ENCODE data around the gene SLAIN1. TPM values are rescaled to one million over a fixed set of nuclear protein-coding genes. Genes with fewer than 3 reads are reported as not detected.

The SLAIN1 gene
- total RNA-seq, 2 experiments from 2014 or later: 18.0 to 21.7 TPM

DNA sequence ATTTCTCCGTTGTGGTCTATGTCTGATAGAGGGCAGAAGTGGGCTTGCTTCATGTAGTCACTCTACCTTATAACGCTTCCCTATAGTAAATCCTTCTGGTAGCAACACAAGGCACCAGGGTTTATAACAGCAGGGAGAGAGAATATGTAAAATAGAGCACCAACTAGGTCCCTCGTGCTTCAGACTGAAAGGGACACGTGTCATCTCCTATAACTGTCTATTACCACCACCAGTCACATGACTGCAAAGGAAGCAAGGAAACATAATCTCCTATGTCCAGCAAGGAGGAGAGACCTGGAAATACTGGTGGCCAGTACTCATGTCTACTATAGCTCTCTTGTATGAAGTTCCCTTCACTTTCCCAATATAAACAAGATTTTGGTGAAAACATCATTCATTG, 79.2 kb downstream of the SLAIN1 start:
- no peaks in the 10 kb centered on the region for H3K27me3 Mint-ChIP-seq (ENCODE audit: low read depth)
- no peak overlapping the region for H3K4me3 Mint-ChIP-seq
- CTCF ChIA-PET: interaction anchor here (0.6 to 3.3 kb wide), 5 partner anchors 9 to 344 kb away, joined by 3 to 16 read pairs (median 5); no protein-coding TSS in a partner anchor
- H3K9me3 Mint-ChIP-seq: no peaks in the 10 kb centered on the region
- no peak for DNase-seq
- H3K4me1 Mint-ChIP-seq (ENCODE audit: low read depth): peaks cover 12% of the 10 kb centered on the region
- no peak overlapping the region for H3K27ac Mint-ChIP-seq
- intact Hi-C loops (cut with micrococcal nuclease): loop anchor here (5.0 to 10.0 kb wide), 2 partner anchors 248 to 1201 kb away; no protein-coding TSS in a partner anchor
- H3K36me3 Mint-ChIP-seq (ENCODE audit: low read depth): no peaks in the 10 kb centered on the region

DNA sequence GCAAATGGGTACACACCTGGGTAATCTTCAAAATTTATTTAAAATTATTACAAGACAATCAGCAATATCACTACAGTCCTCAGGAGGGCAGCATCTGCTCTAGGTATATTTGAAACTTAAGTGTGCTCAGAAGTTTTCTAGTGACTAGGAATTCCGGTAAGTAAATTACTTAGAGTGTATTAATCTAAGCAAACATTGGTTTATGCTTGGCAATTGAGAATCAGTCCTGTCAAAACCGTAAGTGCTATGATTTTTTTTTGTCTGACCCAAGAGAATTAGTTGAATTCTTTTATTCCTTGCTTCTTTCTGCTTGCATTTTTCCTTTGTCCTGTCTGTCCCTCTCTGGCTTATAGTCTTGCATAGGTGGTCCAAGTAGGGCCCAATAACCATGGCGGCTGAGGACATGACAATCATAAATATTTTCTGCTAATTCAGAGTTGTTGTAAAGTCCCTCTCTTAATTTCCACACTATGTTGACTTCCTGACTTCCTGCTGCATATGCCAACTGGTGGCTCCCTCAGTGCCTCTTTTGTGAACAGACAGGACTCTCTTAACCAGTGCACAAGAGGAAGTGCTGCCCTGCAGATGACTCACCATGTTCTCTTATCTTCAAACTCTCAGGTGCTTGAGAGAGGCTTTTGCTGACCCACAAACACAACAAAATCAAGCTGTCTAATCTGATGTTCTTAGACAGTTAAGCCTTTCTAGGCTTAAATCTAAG, 82.2 kb downstream of the SLAIN1 start:
- CTCF ChIA-PET: interaction anchor here (2.7 kb wide), 1 partner anchor 342 kb away, joined by 24 read pairs; no protein-coding TSS in a partner anchor
- peak overlapping the region; percentile 57 for H3K27ac Mint-ChIP-seq

DNA sequence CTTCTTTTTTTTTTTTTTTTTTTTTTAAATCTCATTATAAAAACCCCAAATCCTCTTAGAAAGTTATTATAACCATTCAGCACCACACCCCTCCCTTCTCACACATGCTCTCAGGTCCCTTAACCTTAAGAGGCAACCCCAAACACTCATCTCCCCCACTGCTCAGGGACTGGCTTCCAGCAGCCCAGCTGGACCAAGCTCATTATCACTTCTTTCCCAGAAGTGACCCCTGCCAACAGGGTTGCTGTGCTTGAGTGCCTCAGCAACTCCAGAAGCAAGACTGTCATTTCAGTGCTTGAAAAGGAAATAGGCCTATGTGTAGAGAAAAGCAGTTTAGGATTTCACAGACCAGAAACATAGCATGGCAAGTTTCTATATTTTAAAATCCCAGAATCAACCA, 84.3 kb downstream of the SLAIN1 start:
- CTCF ChIA-PET: interaction anchor here (0.7 to 2.7 kb wide), 4 partner anchors 54 to 818 kb away, joined by 3 to 24 read pairs (median 4); no protein-coding TSS in a partner anchor
- Mint-ChIP-seq H3K4me3 (no peak overlapping the region), H3K27ac (no peak overlapping the region), H3K27me3 (ENCODE audit: low read depth) (peaks cover 10% of the 10 kb centered on the region), H3K36me3 (ENCODE audit: low read depth) (no peaks in the 10 kb centered on the region), H3K4me1 (ENCODE audit: low read depth) (peaks cover 12% of the 10 kb centered on the region), H3K9me3 (no peaks in the 10 kb centered on the region)
- no peak for DNase-seq
- intact Hi-C loops (cut with micrococcal nuclease): no loop called here

More for the DNA sequence above, 82.2 kb downstream of the SLAIN1 start:
- H3K4me3 Mint-ChIP-seq: no peak overlapping the region
- H3K4me1 Mint-ChIP-seq (ENCODE audit: low read depth): peaks cover 12% of the 10 kb centered on the region
- H3K36me3 Mint-ChIP-seq (ENCODE audit: low read depth): no peaks in the 10 kb centered on the region
- peak; percentile 61 for DNase-seq
- peaks cover 10% of the 10 kb centered on the region for H3K27me3 Mint-ChIP-seq (ENCODE audit: low read depth)
- no peaks in the 10 kb centered on the region for H3K9me3 Mint-ChIP-seq
- intact Hi-C loops (cut with micrococcal nuclease): loop anchor here (1.0 to 10.0 kb wide), 4 partner anchors 31 to 1198 kb away; no protein-coding TSS in a partner anchor

GRCh38 chr13:77784515-77784914, 87.0 kb downstream of the SLAIN1 start:
- CTCF ChIA-PET: interaction anchor here (0.7 kb wide), 1 partner anchor 337 kb away, joined by 5 read pairs; no protein-coding TSS in a partner anchor
- intact Hi-C loops (cut with micrococcal nuclease): no loop called here

GRCh38 chr13:77786695-77787287, 89.3 kb downstream of the SLAIN1 start:
- DNase-seq: no peak
- Mint-ChIP-seq H3K4me3 (no peak overlapping the region), H3K4me1 (ENCODE audit: low read depth) (no peaks in the 10 kb centered on the region), H3K9me3 (peaks cover 6% of the 10 kb centered on the region), H3K27ac (no peak overlapping the region), H3K27me3 (ENCODE audit: low read depth) (peaks cover 10% of the 10 kb centered on the region), H3K36me3 (ENCODE audit: low read depth) (peaks cover 7% of the 10 kb centered on the region)
- intact Hi-C loops (cut with micrococcal nuclease): no loop called here
- CTCF ChIA-PET: interaction anchor here (1.4 to 1.7 kb wide), 2 partner anchors 10 to 334 kb away, joined by 5 to 7 read pairs; no protein-coding TSS in a partner anchor

More at GRCh38 chr13:77784515-77784914, 87.0 kb downstream of the SLAIN1 start:
- no peak for DNase-seq
- H3K36me3 Mint-ChIP-seq (ENCODE audit: low read depth): peaks cover 3% of the 10 kb centered on the region
- no peak overlapping the region for H3K4me3 Mint-ChIP-seq
- no peaks in the 10 kb centered on the region for H3K9me3 Mint-ChIP-seq
- H3K27ac Mint-ChIP-seq: no peak overlapping the region
- peaks cover 10% of the 10 kb centered on the region for H3K27me3 Mint-ChIP-seq (ENCODE audit: low read depth)
- H3K4me1 Mint-ChIP-seq (ENCODE audit: low read depth): peaks cover 8% of the 10 kb centered on the region

- no peak for DNase-seq
- intact Hi-C loops (cut with micrococcal nuclease): no loop called here
- Mint-ChIP-seq H3K4me3 (no peak overlapping the region), H3K9me3 (peaks cover 14% of the 10 kb centered on the region), H3K36me3 (ENCODE audit: low read depth) (peaks cover 7% of the 10 kb centered on the region), H3K4me1 (ENCODE audit: low read depth) (no peaks in the 10 kb centered on the region), H3K27ac (no peak overlapping the region), H3K27me3 (ENCODE audit: low read depth) (no peaks in the 10 kb centered on the region)
- CTCF ChIA-PET: no interaction called here
Observed at GRCh38 chr13:77789376-77789775, 91.9 kb downstream of the SLAIN1 start.

DNA sequence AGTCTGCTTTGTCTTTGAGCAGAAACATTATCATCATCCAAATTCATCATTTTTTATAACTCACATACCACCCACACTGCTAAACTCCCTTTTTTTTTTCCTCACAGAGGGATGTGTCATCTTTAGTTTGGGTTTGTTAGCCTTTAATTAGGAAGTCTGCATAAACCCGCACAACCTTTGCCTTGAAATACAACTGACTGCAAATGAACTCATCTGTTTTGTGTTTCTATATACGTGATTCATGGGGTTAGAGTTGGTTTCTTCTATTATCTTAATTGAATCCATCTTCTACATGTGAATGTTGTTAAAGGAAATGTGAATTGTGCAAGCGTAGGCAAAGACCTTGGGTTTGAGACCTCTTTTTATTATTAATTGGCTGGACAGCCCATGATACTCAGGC, 102.7 kb downstream of the SLAIN1 start:
- H3K4me3 Mint-ChIP-seq: no peak overlapping the region
- DNase-seq: no peak
- no peaks in the 10 kb centered on the region for H3K9me3 Mint-ChIP-seq
- no peak overlapping the region for H3K27ac Mint-ChIP-seq
- peaks cover 11% of the 10 kb centered on the region for H3K27me3 Mint-ChIP-seq (ENCODE audit: low read depth)
- no peaks in the 10 kb centered on the region for H3K36me3 Mint-ChIP-seq (ENCODE audit: low read depth)
- H3K4me1 Mint-ChIP-seq (ENCODE audit: low read depth): no peaks in the 10 kb centered on the region
- CTCF ChIA-PET: no interaction called here
- intact Hi-C loops (cut with micrococcal nuclease): no loop called here

DNA sequence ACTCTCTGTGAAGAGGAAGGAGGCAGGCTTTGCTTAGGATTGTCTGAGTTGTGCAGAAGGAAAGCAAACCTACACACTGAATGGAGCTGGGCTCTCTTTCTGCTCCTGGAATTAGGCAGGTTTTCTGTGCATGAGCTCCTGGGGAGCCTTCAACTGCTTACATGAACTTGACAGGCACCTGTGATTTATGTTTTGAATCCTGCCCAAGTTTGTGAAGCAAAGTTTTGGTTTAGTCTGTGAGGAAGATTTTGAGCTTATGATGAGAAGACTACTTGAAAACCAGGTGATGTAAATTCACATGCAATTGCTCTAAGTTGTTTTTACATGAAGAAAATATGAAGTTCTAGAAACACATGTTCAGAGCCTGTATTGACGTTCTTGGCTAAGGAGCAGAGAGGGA, 109.0 kb downstream of the SLAIN1 start:
- no peak overlapping the region for H3K27ac Mint-ChIP-seq
- CTCF ChIA-PET: no interaction called here
- H3K9me3 Mint-ChIP-seq: no peaks in the 10 kb centered on the region
- no peaks in the 10 kb centered on the region for H3K36me3 Mint-ChIP-seq (ENCODE audit: low read depth)
- intact Hi-C loops (cut with micrococcal nuclease): no loop called here
- H3K4me1 Mint-ChIP-seq (ENCODE audit: low read depth): peaks cover 4% of the 10 kb centered on the region
- H3K27me3 Mint-ChIP-seq (ENCODE audit: low read depth): peaks cover 20% of the 10 kb centered on the region
- no peak for DNase-seq
- no peak overlapping the region for H3K4me3 Mint-ChIP-seq

GRCh38 chr13:77807431-77808135, 110.1 kb downstream of the SLAIN1 start:
- Mint-ChIP-seq H3K27ac (no peak overlapping the region), H3K4me1 (ENCODE audit: low read depth) (peaks cover 4% of the 10 kb centered on the region), H3K36me3 (ENCODE audit: low read depth) (no peaks in the 10 kb centered on the region), H3K4me3 (no peak overlapping the region), H3K27me3 (ENCODE audit: low read depth) (peaks cover 16% of the 10 kb centered on the region), H3K9me3 (no peaks in the 10 kb centered on the region)
- no peak for DNase-seq
- CTCF ChIA-PET: interaction anchor here (0.6 to 1.2 kb wide), 2 partner anchors 225 to 314 kb away, joined by 3 to 4 read pairs; no protein-coding TSS in a partner anchor
- intact Hi-C loops (cut with micrococcal nuclease): no loop called here

- DNase-seq: peak; percentile 11
- Mint-ChIP-seq H3K27ac (no peak overlapping the region), H3K4me1 (ENCODE audit: low read depth) (peaks cover 4% of the 10 kb centered on the region), H3K9me3 (no peaks in the 10 kb centered on the region), H3K27me3 (ENCODE audit: low read depth) (peaks cover 9% of the 10 kb centered on the region), H3K36me3 (ENCODE audit: low read depth) (no peaks in the 10 kb centered on the region), H3K4me3 (no peak overlapping the region)
- CTCF ChIA-PET: interaction anchor here (0.7 to 1.5 kb wide), 6 partner anchors 9 to 49 kb away, joined by 3 to 8 read pairs (median 3); no protein-coding TSS in a partner anchor
- intact Hi-C loops (cut with micrococcal nuclease): loop anchor here (1.0 kb wide), 2 partner anchors 31 to 311 kb away; no protein-coding TSS in a partner anchor
Observed at GRCh38 chr13:77810430-77810829, 112.9 kb downstream of the SLAIN1 start.

GRCh38 chr13:77810878-77811277, 113.4 kb downstream of the SLAIN1 start:
- Mint-ChIP-seq H3K27me3 (ENCODE audit: low read depth) (peaks cover 9% of the 10 kb centered on the region), H3K4me1 (ENCODE audit: low read depth) (peaks cover 4% of the 10 kb centered on the region), H3K9me3 (no peaks in the 10 kb centered on the region), H3K36me3 (ENCODE audit: low read depth) (no peaks in the 10 kb centered on the region), H3K27ac (no peak overlapping the region), H3K4me3 (no peak overlapping the region)
- intact Hi-C loops (cut with micrococcal nuclease): loop anchor here (1.0 kb wide), 2 partner anchors 32 to 310 kb away; no protein-coding TSS in a partner anchor
- no peak for DNase-seq
- CTCF ChIA-PET: interaction anchor here (0.7 to 1.5 kb wide), 4 partner anchors 8 to 32 kb away, joined by 3 read pairs; no protein-coding TSS in a partner anchor

DNA sequence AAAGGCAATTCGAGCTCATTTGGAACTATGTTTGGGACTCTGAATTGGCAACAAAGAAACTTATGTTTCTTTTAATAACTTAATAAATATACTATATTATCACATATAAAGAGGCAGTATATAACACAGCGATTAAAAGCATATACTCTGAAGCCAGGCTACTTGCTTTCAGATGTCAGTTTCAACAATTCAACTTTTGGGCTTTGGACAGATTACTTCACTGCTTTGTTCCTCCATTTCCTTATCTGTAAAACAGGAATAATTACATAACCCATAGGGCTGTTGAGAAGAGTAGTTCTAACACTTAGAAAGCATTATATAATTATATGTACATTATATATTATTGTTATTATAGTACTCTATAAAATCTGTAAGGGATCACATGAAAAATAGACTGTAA, 113.9 kb downstream of the SLAIN1 start:
- no peak overlapping the region for H3K4me3 Mint-ChIP-seq
- CTCF ChIA-PET: interaction anchor here (0.5 to 1.5 kb wide), 2 partner anchors 31 to 219 kb away, joined by 3 read pairs; no protein-coding TSS in a partner anchor

More for the DNA sequence above, 113.9 kb downstream of the SLAIN1 start:
- H3K36me3 Mint-ChIP-seq (ENCODE audit: low read depth): no peaks in the 10 kb centered on the region
- no peak for DNase-seq
- H3K4me1 Mint-ChIP-seq (ENCODE audit: low read depth): peaks cover 4% of the 10 kb centered on the region
- peaks cover 9% of the 10 kb centered on the region for H3K27me3 Mint-ChIP-seq (ENCODE audit: low read depth)
- intact Hi-C loops (cut with micrococcal nuclease): no loop called here
- H3K27ac Mint-ChIP-seq: no peak overlapping the region
- H3K9me3 Mint-ChIP-seq: no peaks in the 10 kb centered on the region
